ENCODE results near the gene RSRP1. TPM values are rescaled to one million over a fixed set of nuclear protein-coding genes. Genes with fewer than 3 reads are reported as not detected.
A peak's percentile ranks its signal among the peaks of the same experiment; 100 is the strongest.
"Not testable (repeated sequence)": the region's sequence is repeated elsewhere in the genome, so short reads cannot be mapped to it uniquely, and the experiment has no call there.

RSRP1 gene
- total and polyA plus RNA-seq, 12 donors, result 21.1 to 455 (median 28.1) TPM

- ATAC-seq (peak; percentile 90 to 96 (median 95)), DNase-seq (peak; percentile 89 to 92)
- TF ChIP-seq, protein P1, sequence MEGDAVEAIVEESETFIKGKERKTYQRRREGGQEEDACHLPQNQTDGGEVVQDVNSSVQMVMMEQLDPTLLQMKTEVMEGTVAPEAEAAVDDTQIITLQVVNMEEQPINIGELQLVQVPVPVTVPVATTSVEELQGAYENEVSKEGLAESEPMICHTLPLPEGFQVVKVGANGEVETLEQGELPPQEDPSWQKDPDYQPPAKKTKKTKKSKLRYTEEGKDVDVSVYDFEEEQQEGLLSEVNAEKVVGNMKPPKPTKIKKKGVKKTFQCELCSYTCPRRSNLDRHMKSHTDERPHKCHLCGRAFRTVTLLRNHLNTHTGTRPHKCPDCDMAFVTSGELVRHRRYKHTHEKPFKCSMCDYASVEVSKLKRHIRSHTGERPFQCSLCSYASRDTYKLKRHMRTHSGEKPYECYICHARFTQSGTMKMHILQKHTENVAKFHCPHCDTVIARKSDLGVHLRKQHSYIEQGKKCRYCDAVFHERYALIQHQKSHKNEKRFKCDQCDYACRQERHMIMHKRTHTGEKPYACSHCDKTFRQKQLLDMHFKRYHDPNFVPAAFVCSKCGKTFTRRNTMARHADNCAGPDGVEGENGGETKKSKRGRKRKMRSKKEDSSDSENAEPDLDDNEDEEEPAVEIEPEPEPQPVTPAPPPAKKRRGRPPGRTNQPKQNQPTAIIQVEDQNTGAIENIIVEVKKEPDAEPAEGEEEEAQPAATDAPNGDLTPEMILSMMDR (IDR thresholded peaks at IDR 0.05), result peak; percentile 47 to 79 (median 63)
- intact Hi-C loops (cut with DNase I), result loop anchor here in 5 of 10 donors (5.0 to 10.0 kb wide), 4 partner anchors 102 to 577 kb away; partner anchors contain the start of gene MTFR1L (in 4 of the 5)
- no peaks in the 10 kb centered on the region for H3K9me3 ChIP-seq
- H3K4me1 ChIP-seq, result peaks cover 7 to 78% (median 61%) of the 10 kb centered on the region in 9 donors
- peak overlapping the region; percentile 20 to 61 (median 48) for H3K4me3 ChIP-seq
- peaks cover 0 to 61% (median 35%) of the 10 kb centered on the region in 9 donors for H3K36me3 ChIP-seq
- WGBS, 2 donors, result 1% methylated on average over 41 of the region's 41 CpGs
- H3K27ac ChIP-seq, result peak overlapping the region; percentile 80 to 94 (median 88)
- no peaks in the 10 kb centered on the region for H3K27me3 ChIP-seq
Measured at GRCh38 chr1:25239681-25240541, 7.3 kb downstream of the RSRP1 start.

- peaks cover 0 to 54% (median 17%) of the 10 kb centered on the region in 9 donors for H3K36me3 ChIP-seq
- TF ChIP-seq, protein P1 (IDR thresholded peaks at IDR 0.05), result no peak
- intact Hi-C loops (cut with DNase I), result loop anchor here in 3 of 10 donors (10.0 kb wide), 2 partner anchors 107 to 577 kb away; partner anchors contain the start of gene MTFR1L (in 2 of the 3)
- DNase-seq (no peak), ATAC-seq (no peak)
- WGBS, 2 donors, result 92% methylated on average over 11 of the region's 11 CpGs
- H3K27ac ChIP-seq, result peak overlapping the region in 1 of 10 donors; percentile 6
- peaks cover 12 to 76% (median 55%) of the 10 kb centered on the region in 9 donors for H3K4me1 ChIP-seq
- no peaks in the 10 kb centered on the region for H3K9me3 ChIP-seq
- H3K4me3 ChIP-seq, result no peak overlapping the region
- no peaks in the 10 kb centered on the region for H3K27me3 ChIP-seq
Measured at GRCh38 chr1:25238046-25238445, 9.2 kb downstream of the RSRP1 start.

DNA sequence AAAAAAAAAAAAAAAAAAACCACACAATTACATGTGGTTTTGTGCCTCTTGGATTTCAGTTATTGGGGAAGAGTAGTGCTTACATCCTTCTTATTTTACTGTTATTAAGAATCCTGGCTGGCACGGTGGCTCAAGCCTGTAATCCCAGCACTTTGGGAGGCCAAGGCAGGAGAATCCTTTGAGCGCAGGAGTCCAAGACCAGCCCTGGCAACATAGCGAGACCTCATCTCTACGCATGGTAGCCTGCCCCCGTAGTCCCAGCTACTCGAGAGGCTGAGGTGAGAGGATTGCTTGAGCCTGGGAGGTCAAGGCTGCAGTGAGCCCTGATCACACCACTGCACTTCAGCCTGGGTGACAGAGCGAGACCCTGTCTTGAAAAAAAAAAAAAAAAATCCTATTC is 11.0 kb downstream of the RSRP1 start:
- H3K9me3 ChIP-seq, H3K4me3 ChIP-seq, H3K27me3 ChIP-seq, ATAC-seq, DNase-seq: not testable (repeated sequence)
- Histone ChIP-seq H3K27ac (peak overlapping the region in 1 of 10 donors; percentile 26), H3K4me1 (peaks cover 12 to 69% (median 56%) of the 10 kb centered on the region in 9 donors), H3K36me3 (peaks cover 0 to 38% (median 0%) of the 10 kb centered on the region in 9 donors)
- 93 to 96% methylated on average over 7 of the region's 7 CpGs for WGBS, 2 donors
- intact Hi-C loops (cut with DNase I), result loop anchor here in 3 of 10 donors (10.0 kb wide), 2 partner anchors 109 to 579 kb away; partner anchors contain the start of gene MTFR1L (in 2 of the 3)

- DNase-seq, H3K27ac ChIP-seq, H3K27me3 ChIP-seq, H3K4me3 ChIP-seq, H3K9me3 ChIP-seq, ATAC-seq: not testable (repeated sequence)
- intact Hi-C loops (cut with DNase I), result loop anchor here in 3 of 10 donors (10.0 kb wide), 2 partner anchors 109 to 579 kb away; partner anchors contain the start of gene MTFR1L (in 2 of the 3)
- Histone ChIP-seq H3K4me1 (peaks cover 12 to 68% (median 55%) of the 10 kb centered on the region in 9 donors), H3K36me3 (peaks cover 0 to 39% (median 0%) of the 10 kb centered on the region in 9 donors)
- WGBS, 2 donors, result 96 to 97% methylated on average over 10 of the region's 10 CpGs
Measured at GRCh38 chr1:25235411-25235810, 11.8 kb downstream of the RSRP1 start.

Data from heart right ventricle (tissue), 16 donors.